ENCODE measurements around the gene OR4Q3.
"Not testable (repeated sequence)": the region's sequence is repeated elsewhere in the genome, so short reads cannot be mapped to it uniquely, and the experiment has no call there.

- not testable (repeated sequence) for TF ChIP-seq CTCF (IDR thresholded peaks at IDR 0.05; ENCODE audit: poor library complexity); EZH2 (IDR thresholded peaks at IDR 0.05; ENCODE audit: borderline replicate concordance); EZH2phosphoT487 (IDR thresholded peaks at IDR 0.05; ENCODE audit: low read depth, severe bottlenecking, unreplicated experiment)
These were observed 29.1 kb downstream of the OR4Q3 start for GRCh38 chr14:19772454-19772853.

Measured in hepatocyte (in vitro differentiated cells).